ENCODE results near the gene NDUFV3.
"Not testable (repeated sequence)": the region's sequence is repeated elsewhere in the genome, so short reads cannot be mapped to it uniquely, and the experiment has no call there.

NDUFV3 gene

DNA sequence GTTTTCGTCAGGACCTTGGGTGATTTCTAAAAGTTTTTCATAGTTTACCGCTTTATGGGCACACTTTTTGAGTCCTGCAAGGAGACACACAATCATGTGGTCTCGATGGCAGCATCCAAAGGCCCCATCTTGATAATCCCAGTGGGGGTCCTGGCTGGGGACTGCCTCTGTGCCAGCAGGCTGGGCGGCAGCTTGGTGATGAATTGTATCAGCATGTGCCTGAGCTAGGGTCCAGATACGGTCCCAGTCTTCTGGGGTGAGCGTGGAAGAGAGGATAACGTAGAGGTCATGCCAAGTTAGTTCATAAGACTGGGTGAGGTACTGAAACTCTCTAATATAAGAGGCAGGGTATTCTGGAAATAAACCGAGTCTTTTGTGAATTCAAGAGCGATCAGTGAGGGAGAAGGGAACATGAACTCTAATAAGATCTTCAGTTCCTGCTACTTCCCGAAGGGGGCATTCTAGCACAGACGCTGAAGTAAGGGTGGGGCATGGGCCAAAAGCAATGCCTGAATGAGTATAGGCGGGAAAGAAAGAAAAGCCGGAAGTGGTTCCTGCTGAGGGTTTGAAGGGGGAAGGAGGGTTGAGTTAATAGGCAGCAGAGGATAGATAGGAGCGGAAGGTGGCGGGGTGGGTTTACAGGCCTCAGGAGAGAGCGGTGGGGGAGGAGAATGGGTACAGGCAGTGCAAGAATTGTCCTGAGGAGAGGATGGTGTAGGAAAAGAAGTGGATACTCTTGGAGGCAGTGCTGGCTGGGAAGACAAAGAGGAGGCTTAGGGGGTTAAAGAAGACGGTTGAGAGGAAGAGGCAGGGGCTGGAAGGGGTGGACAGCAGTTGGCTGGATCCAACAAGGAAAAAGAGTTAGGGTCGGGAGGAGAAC, 30.7 kb downstream of the NDUFV3 start:
- Histone ChIP-seq H3K9me3 (ENCODE audit: control insufficient read depth in 2 of 2, low read length in 2 of 2) (no peaks in the 10 kb centered on the region), H3K27me3 (ENCODE audit: control insufficient read depth in 1 of 2, insufficient read depth in 2 of 2, low read length in 2 of 2) (no peaks in the 10 kb centered on the region), H3K9ac (ENCODE audit: low read length in 2 of 2) (peak overlapping the region; percentile 21 to 56), H3K27ac (ENCODE audit: low read length) (no peak overlapping the region), H3K36me3 (ENCODE audit: control insufficient read depth in 2 of 2, insufficient read depth in 2 of 2, low read length in 2 of 2) (no peaks in the 10 kb centered on the region), H3K4me1 (ENCODE audit: control insufficient read depth, insufficient read depth, low read length) (peaks cover 7% of the 10 kb centered on the region), H3K4me3 (ENCODE audit: low read length in 2 of 2) (peak overlapping the region; percentile 40 to 55)

DNA sequence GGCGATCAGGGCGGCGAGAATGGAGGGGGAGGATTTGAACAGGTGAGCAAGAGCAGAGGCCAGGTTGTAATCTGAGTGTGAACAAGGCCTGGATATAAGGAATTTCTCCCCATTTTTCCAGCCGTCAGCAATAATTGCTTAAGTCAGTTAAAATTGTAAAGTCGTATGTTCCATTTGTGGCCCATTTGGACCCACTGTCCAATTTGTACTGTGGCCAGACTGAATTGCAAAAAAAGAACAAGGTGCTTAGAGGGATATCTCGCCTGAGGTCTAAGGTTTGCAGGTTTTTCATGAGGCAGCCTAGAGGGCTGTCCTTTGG, 31.3 kb downstream of the NDUFV3 start:
- H3K27me3 ChIP-seq (ENCODE audit: control insufficient read depth in 1 of 2, insufficient read depth in 2 of 2, low read length in 2 of 2): no peaks in the 10 kb centered on the region
- no peak overlapping the region for H3K27ac ChIP-seq (ENCODE audit: low read length)
- H3K9ac ChIP-seq (ENCODE audit: low read length in 2 of 2): no peak overlapping the region
- no peaks in the 10 kb centered on the region for H3K36me3 ChIP-seq (ENCODE audit: control insufficient read depth in 2 of 2, insufficient read depth in 2 of 2, low read length in 2 of 2)
- H3K9me3 ChIP-seq (ENCODE audit: control insufficient read depth in 2 of 2, low read length in 2 of 2): no peaks in the 10 kb centered on the region
- H3K4me1 ChIP-seq (ENCODE audit: control insufficient read depth, insufficient read depth, low read length): peaks cover 7% of the 10 kb centered on the region
- H3K4me3 ChIP-seq (ENCODE audit: low read length in 2 of 2): peak overlapping the region in 1 of 2 donors; percentile 55

- Histone ChIP-seq H3K4me1 (ENCODE audit: control insufficient read depth, insufficient read depth, low read length) (peaks cover 7% of the 10 kb centered on the region), H3K4me3 (ENCODE audit: low read length in 2 of 2) (no peak within 1 kb of the TSS), H3K9ac (ENCODE audit: low read length in 2 of 2) (no peak within 1 kb of the TSS), H3K27me3 (ENCODE audit: control insufficient read depth in 1 of 2, insufficient read depth in 2 of 2, low read length in 2 of 2) (no peaks in the 10 kb centered on the region), H3K27ac (ENCODE audit: low read length) (no peak within 1 kb of the TSS), H3K36me3 (ENCODE audit: control insufficient read depth in 2 of 2, insufficient read depth in 2 of 2, low read length in 2 of 2) (no peaks in the 10 kb centered on the region), H3K9me3 (ENCODE audit: control insufficient read depth in 2 of 2, low read length in 2 of 2) (no peaks in the 10 kb centered on the region)
Measured at GRCh38 chr21:42925114-42925926, 32.2 kb downstream of the NDUFV3 start, which contains the start of gene ERVH48-1. TSS of gene ERVH48-1 (minus strand) at chr21:42925630. CDS start at chr21:42919006, 6,624 bp downstream.

- H3K4me3 ChIP-seq (ENCODE audit: low read length in 2 of 2); H3K4me1 ChIP-seq (ENCODE audit: control insufficient read depth, insufficient read depth, low read length); H3K27me3 ChIP-seq (ENCODE audit: control insufficient read depth in 1 of 2, insufficient read depth in 2 of 2, low read length in 2 of 2); H3K27ac ChIP-seq (ENCODE audit: low read length); H3K9ac ChIP-seq (ENCODE audit: low read length in 2 of 2); H3K9me3 ChIP-seq (ENCODE audit: control insufficient read depth in 2 of 2, low read length in 2 of 2); H3K36me3 ChIP-seq (ENCODE audit: control insufficient read depth in 2 of 2, insufficient read depth in 2 of 2, low read length in 2 of 2): not testable (repeated sequence)
Measured at GRCh38 chr21:42927474-42928200, 34.5 kb downstream of the NDUFV3 start.

DNA sequence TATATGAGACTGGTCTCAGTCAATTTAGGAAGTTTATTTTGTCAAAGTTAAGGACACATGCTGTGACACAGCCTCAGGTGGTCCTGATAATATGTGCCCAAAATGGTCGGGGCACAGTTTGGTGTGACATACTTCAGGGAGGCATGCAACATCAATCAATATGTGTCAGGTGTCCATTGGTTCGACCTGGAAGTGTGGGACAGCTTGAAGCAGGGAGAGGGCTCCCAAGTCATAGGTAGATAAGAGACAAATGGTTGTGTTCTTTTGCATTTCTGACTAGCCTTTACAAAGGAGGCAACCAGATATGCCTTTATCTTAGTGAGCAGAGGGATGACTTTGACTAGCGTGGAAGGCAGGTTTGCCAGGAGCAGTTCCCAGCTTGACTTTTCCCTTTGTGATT, 36.9 kb downstream of the NDUFV3 start:
- no peak overlapping the region for H3K27ac ChIP-seq (ENCODE audit: low read length)
- H3K4me1 ChIP-seq (ENCODE audit: control insufficient read depth, insufficient read depth, low read length): no peaks in the 10 kb centered on the region
- H3K9ac ChIP-seq (ENCODE audit: low read length in 2 of 2): no peak overlapping the region
- no peak overlapping the region for H3K4me3 ChIP-seq (ENCODE audit: low read length in 2 of 2)
- peaks cover 0 to 2% of the 10 kb centered on the region in 2 donors for H3K36me3 ChIP-seq (ENCODE audit: control insufficient read depth in 2 of 2, insufficient read depth in 2 of 2, low read length in 2 of 2)
- H3K9me3 ChIP-seq (ENCODE audit: control insufficient read depth in 2 of 2, low read length in 2 of 2): no peaks in the 10 kb centered on the region
- H3K27me3 ChIP-seq (ENCODE audit: control insufficient read depth in 1 of 2, insufficient read depth in 2 of 2, low read length in 2 of 2): no peaks in the 10 kb centered on the region

DNA sequence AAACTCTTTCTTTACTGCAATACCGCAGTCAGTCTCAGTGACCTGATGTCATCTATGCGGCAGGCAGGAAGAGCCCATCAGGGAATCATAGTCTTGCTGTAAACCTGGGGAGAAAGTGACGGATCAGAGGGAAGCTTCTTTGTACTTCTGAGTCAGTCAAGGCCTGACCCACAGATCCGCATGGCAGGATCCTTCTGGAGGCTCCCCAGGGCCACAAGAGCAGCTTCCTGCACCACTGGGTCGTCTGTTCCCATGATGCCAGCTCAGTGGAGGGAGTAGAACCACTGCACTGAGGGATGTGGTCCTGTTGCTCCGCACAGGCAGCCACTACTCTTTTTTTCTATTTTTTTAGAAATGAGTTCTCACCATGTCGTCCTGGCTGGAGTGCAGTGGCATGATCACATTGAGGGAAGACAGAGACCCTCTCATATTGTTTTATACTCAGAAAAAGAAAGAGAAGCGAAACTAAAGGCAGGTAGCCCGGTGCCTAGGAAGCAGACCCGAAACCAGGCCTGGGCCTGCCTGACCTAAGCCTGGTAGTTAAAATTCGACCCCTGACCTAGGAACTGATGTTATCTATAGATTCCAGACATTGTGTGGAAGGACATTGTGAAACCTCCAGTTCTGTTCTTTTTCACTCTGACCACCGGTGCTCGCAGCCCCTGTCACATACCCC, 38.6 kb downstream of the NDUFV3 start:
- H3K27ac ChIP-seq (ENCODE audit: low read length): no peak overlapping the region
- no peaks in the 10 kb centered on the region for H3K27me3 ChIP-seq (ENCODE audit: control insufficient read depth in 1 of 2, insufficient read depth in 2 of 2, low read length in 2 of 2)
- no peaks in the 10 kb centered on the region for H3K4me1 ChIP-seq (ENCODE audit: control insufficient read depth, insufficient read depth, low read length)
- H3K36me3 ChIP-seq (ENCODE audit: control insufficient read depth in 2 of 2, insufficient read depth in 2 of 2, low read length in 2 of 2): peaks cover 0 to 2% of the 10 kb centered on the region in 2 donors
- no peaks in the 10 kb centered on the region for H3K9me3 ChIP-seq (ENCODE audit: control insufficient read depth in 2 of 2, low read length in 2 of 2)
- no peak overlapping the region for H3K4me3 ChIP-seq (ENCODE audit: low read length in 2 of 2)
- no peak overlapping the region for H3K9ac ChIP-seq (ENCODE audit: low read length in 2 of 2)

DNA sequence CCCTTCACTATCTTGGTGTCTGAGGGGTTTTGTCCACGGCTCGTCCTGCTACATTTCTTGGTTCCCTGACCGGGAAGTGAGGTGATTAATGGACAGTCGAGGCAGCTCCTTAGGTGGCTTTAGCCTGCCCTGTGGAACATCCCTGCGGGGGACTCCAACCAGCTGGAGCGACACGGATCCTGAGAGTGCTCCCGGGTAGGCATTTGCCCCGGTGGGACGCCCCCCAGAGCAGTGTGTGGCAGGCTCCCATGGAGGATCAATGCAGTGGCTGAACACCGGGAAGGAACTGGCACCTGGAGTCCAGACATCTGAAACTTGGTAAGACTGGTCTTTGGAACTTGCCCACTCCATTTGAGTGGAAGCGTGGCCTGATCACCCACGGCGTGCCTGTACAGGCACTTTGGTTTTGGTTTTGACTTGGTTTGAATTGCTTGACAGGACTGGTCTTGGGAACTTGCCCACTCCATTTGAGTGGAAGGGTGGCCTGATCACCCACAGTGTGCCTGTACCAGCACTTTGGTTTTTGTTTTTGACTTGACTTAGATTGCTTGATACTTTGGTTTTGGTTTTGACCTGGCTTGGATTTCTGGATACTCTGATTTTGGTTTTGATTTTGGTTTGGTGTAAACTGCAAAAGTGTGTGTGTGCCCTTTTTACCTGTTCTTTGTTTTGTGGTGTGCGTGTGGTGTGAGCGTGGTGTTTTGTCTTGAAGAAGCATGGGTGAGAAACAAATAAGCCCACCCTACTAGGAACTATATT, 39.4 kb downstream of the NDUFV3 start:
- not testable (repeated sequence) for H3K9me3 ChIP-seq (ENCODE audit: control insufficient read depth in 2 of 2, low read length in 2 of 2); H3K4me3 ChIP-seq (ENCODE audit: low read length in 2 of 2); H3K4me1 ChIP-seq (ENCODE audit: control insufficient read depth, insufficient read depth, low read length); H3K36me3 ChIP-seq (ENCODE audit: control insufficient read depth in 2 of 2, insufficient read depth in 2 of 2, low read length in 2 of 2); H3K27me3 ChIP-seq (ENCODE audit: control insufficient read depth in 1 of 2, insufficient read depth in 2 of 2, low read length in 2 of 2); H3K27ac ChIP-seq (ENCODE audit: low read length); H3K9ac ChIP-seq (ENCODE audit: low read length in 2 of 2)

GRCh38 chr21:42933137-42933970, 40.2 kb downstream of the NDUFV3 start:
- H3K27me3 ChIP-seq (ENCODE audit: control insufficient read depth in 1 of 2, insufficient read depth in 2 of 2, low read length in 2 of 2); H3K27ac ChIP-seq (ENCODE audit: low read length); H3K4me1 ChIP-seq (ENCODE audit: control insufficient read depth, insufficient read depth, low read length); H3K9ac ChIP-seq (ENCODE audit: low read length in 2 of 2); H3K36me3 ChIP-seq (ENCODE audit: control insufficient read depth in 2 of 2, insufficient read depth in 2 of 2, low read length in 2 of 2); H3K4me3 ChIP-seq (ENCODE audit: low read length in 2 of 2); H3K9me3 ChIP-seq (ENCODE audit: control insufficient read depth in 2 of 2, low read length in 2 of 2): not testable (repeated sequence)

DNA sequence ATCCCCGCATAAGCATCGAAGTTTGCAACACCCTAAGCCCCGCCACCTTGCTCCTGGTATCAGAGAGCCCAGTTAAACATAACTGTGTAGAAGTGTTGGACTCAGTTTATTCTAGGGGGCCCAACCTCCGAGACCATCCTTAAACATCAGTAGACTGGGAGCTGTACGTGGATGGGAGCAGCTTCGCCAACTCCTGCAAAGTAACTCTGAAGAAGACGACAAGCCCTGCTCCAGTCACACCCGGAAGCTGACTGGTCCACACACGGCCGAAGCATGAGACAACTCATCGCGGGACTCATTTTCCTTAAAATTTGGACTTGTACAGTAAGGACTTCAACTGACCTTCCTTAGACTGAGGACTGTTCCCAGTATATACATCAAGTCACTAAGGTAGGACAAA, 40.9 kb downstream of the NDUFV3 start:
- not testable (repeated sequence) for H3K9me3 ChIP-seq (ENCODE audit: control insufficient read depth in 2 of 2, low read length in 2 of 2); H3K27ac ChIP-seq (ENCODE audit: low read length); H3K4me3 ChIP-seq (ENCODE audit: low read length in 2 of 2); H3K9ac ChIP-seq (ENCODE audit: low read length in 2 of 2); H3K36me3 ChIP-seq (ENCODE audit: control insufficient read depth in 2 of 2, insufficient read depth in 2 of 2, low read length in 2 of 2); H3K27me3 ChIP-seq (ENCODE audit: control insufficient read depth in 1 of 2, insufficient read depth in 2 of 2, low read length in 2 of 2); H3K4me1 ChIP-seq (ENCODE audit: control insufficient read depth, insufficient read depth, low read length)
